ENCODE measurements around the gene VPS52.

The VPS52 gene

GRCh38 chr6:33315793-33316602 is 44.3 kb upstream of the VPS52 start:
- Histone ChIP-seq H3K27me3 (ENCODE audit: insufficient read depth, poor library complexity, severe bottlenecking) (no peaks in the 10 kb centered on the region), H3K27ac (replicated peaks) (no peak overlapping the region), H3K4me3 (replicated peaks; ENCODE audit: insufficient read depth, low read length) (no peak overlapping the region)
- no peak for DNase-seq (ENCODE audit: low read depth in 1 of 2, low spot score in 1 of 2)
- no peak for TF ChIP-seq SPI1 (IDR thresholded peaks at IDR 0.05; ENCODE audit: borderline replicate concordance, low read depth)
- TF ChIP-seq, protein P1, sequence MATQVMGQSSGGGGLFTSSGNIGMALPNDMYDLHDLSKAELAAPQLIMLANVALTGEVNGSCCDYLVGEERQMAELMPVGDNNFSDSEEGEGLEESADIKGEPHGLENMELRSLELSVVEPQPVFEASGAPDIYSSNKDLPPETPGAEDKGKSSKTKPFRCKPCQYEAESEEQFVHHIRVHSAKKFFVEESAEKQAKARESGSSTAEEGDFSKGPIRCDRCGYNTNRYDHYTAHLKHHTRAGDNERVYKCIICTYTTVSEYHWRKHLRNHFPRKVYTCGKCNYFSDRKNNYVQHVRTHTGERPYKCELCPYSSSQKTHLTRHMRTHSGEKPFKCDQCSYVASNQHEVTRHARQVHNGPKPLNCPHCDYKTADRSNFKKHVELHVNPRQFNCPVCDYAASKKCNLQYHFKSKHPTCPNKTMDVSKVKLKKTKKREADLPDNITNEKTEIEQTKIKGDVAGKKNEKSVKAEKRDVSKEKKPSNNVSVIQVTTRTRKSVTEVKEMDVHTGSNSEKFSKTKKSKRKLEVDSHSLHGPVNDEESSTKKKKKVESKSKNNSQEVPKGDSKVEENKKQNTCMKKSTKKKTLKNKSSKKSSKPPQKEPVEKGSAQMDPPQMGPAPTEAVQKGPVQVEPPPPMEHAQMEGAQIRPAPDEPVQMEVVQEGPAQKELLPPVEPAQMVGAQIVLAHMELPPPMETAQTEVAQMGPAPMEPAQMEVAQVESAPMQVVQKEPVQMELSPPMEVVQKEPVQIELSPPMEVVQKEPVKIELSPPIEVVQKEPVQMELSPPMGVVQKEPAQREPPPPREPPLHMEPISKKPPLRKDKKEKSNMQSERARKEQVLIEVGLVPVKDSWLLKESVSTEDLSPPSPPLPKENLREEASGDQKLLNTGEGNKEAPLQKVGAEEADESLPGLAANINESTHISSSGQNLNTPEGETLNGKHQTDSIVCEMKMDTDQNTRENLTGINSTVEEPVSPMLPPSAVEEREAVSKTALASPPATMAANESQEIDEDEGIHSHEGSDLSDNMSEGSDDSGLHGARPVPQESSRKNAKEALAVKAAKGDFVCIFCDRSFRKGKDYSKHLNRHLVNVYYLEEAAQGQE (IDR thresholded peaks at IDR 0.05; ENCODE audit: insufficient replicate concordance, low read depth) = peak; percentile 48
- TF ChIP-seq, protein P2, sequence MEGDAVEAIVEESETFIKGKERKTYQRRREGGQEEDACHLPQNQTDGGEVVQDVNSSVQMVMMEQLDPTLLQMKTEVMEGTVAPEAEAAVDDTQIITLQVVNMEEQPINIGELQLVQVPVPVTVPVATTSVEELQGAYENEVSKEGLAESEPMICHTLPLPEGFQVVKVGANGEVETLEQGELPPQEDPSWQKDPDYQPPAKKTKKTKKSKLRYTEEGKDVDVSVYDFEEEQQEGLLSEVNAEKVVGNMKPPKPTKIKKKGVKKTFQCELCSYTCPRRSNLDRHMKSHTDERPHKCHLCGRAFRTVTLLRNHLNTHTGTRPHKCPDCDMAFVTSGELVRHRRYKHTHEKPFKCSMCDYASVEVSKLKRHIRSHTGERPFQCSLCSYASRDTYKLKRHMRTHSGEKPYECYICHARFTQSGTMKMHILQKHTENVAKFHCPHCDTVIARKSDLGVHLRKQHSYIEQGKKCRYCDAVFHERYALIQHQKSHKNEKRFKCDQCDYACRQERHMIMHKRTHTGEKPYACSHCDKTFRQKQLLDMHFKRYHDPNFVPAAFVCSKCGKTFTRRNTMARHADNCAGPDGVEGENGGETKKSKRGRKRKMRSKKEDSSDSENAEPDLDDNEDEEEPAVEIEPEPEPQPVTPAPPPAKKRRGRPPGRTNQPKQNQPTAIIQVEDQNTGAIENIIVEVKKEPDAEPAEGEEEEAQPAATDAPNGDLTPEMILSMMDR (IDR thresholded peaks at IDR 0.05; ENCODE audit: insufficient read depth, low read length) = no peak

GRCh38 chr6:33314943-33315792 is 43.5 kb upstream of the VPS52 start:
- H3K27ac ChIP-seq (replicated peaks) = peak overlapping the region; percentile 98
- no peaks in the 10 kb centered on the region for H3K27me3 ChIP-seq (ENCODE audit: insufficient read depth, poor library complexity, severe bottlenecking)
- TF ChIP-seq POLR2AphosphoS5 (IDR thresholded peaks at IDR 0.05; ENCODE audit: low read depth) (no peak), SPI1 (IDR thresholded peaks at IDR 0.05; ENCODE audit: borderline replicate concordance, low read depth) (no peak), GABPA (IDR thresholded peaks at IDR 0.05; ENCODE audit: low read depth) (no peak)
- TF ChIP-seq, protein P2 (IDR thresholded peaks at IDR 0.05; ENCODE audit: insufficient read depth, low read length) = no peak
- TF ChIP-seq, protein P1 (IDR thresholded peaks at IDR 0.05; ENCODE audit: insufficient replicate concordance, low read depth) = no peak
- DNase-seq (ENCODE audit: low read depth in 1 of 2, low spot score in 1 of 2) = no peak
- H3K4me3 ChIP-seq (replicated peaks; ENCODE audit: insufficient read depth, low read length) = no peak overlapping the region

DNA sequence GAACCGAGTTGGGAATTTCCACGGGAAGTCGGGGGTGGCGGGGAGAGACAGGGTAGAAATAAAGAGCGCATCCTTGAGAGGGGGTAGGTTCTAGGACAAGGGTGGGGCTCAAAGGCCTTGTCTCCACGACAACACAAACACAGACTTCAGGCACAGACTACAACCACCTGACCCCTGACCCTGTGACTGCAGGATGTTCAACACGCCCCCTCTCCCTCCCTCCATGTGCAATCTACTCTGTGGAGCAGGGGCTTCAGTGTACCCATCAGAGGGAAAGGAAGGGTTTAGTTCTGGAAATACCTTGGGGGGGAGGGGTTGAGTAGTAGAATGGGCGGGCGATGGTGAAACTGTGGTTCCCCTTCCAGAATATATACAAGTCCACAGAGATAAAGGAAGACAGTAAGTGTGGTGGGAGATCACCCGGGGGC is 42.9 kb upstream of the VPS52 start:
- H3K4me3 ChIP-seq (replicated peaks; ENCODE audit: insufficient read depth, low read length) = peak overlapping the region; percentile 66
- DNase-seq (ENCODE audit: low read depth in 1 of 2, low spot score in 1 of 2) = peak in 1 of 2 experiments; percentile 68
- H3K27me3 ChIP-seq (ENCODE audit: insufficient read depth, poor library complexity, severe bottlenecking) = no peaks in the 10 kb centered on the region
- TF ChIP-seq SPI1 (IDR thresholded peaks at IDR 0.05; ENCODE audit: borderline replicate concordance, low read depth) = no peak
- TF ChIP-seq, protein P1 (IDR thresholded peaks at IDR 0.05; ENCODE audit: insufficient replicate concordance, low read depth) = no peak
- no peak for TF ChIP-seq POLR2AphosphoS5 (IDR thresholded peaks at IDR 0.05; ENCODE audit: low read depth)
- TF ChIP-seq GABPA (IDR thresholded peaks at IDR 0.05; ENCODE audit: low read depth) = no peak
- TF ChIP-seq, protein P2 (IDR thresholded peaks at IDR 0.05; ENCODE audit: insufficient read depth, low read length) = no peak
- H3K27ac ChIP-seq (replicated peaks) = peak overlapping the region; percentile 98

Measured in HL-60 (cell line).